Stimulated activated CD8-positive, alpha-beta memory T cell treated with anti-CD3 and anti-CD28 coated beads, Interleukin-15, amount 100 ng/mL, for 4 hours (primary cell): ENCODE results near the gene PCDHB3.
"Not testable (repeated sequence)": the region's sequence is repeated elsewhere in the genome, so short reads cannot be mapped to it uniquely, and the experiment has no call there.

Source experiments
- DNase-seq, 2 donors: peaks; one replicate each; pipeline ENCODE4 v3.0.0-alpha.2; 2020; ENCODE audit warnings: low read depth in 2 of 2

PCDHB3 gene

GRCh38 chr5:141100243-141100805 is at the start of gene PCDHB3:
Gene PCDHB3 (plus strand): TSS chr5:141100473. CDS start chr5:141100650, 177 bp downstream.
- no peak for DNase-seq

- DNase-seq: no peak
Observed at GRCh38 chr5:141050622-141051520, 49.4 kb upstream of the PCDHB3 start, which contains the start of gene PCDHB1. Gene PCDHB1 (plus strand): TSS chr5:141051374. CDS start chr5:141051471, 97 bp downstream.

- no peak for DNase-seq
Observed at GRCh38 chr5:141051521-141051866, 48.8 kb upstream of the PCDHB3 start.

- no peak for DNase-seq
Observed at GRCh38 chr5:141077826-141078225, 22.4 kb upstream of the PCDHB3 start.

- DNase-seq: no peak
Observed at GRCh38 chr5:141082228-141082627, 18.0 kb upstream of the PCDHB3 start.

- no peak for DNase-seq
Observed at GRCh38 chr5:141084487-141084989, 15.7 kb upstream of the PCDHB3 start.

- no peak for DNase-seq
Observed at GRCh38 chr5:141094481-141095262, 5.6 kb upstream of the PCDHB3 start, which contains the start of gene PCDHB2. Gene PCDHB2 (plus strand): TSS chr5:141094615. CDS start chr5:141094791, 176 bp downstream.

GRCh38 chr5:141095263-141095641 is 5.0 kb upstream of the PCDHB3 start:
- DNase-seq: no peak

GRCh38 chr5:141096181-141096580 is 4.1 kb upstream of the PCDHB3 start:
- DNase-seq: not testable (repeated sequence)

- DNase-seq: not testable (repeated sequence)
Observed at GRCh38 chr5:141096586-141096985, 3.7 kb upstream of the PCDHB3 start.

- no peak for DNase-seq
Observed at GRCh38 chr5:141101059-141101458, 786 bp downstream of the PCDHB3 start.

GRCh38 chr5:141102070-141102469 is 1.8 kb downstream of the PCDHB3 start:
- DNase-seq: not testable (repeated sequence)

GRCh38 chr5:141102471-141102870 is 2.2 kb downstream of the PCDHB3 start:
- not testable (repeated sequence) for DNase-seq

GRCh38 chr5:141105350-141105749 is 5.1 kb downstream of the PCDHB3 start:
- DNase-seq: no peak

GRCh38 chr5:141119250-141119649 is 19.0 kb downstream of the PCDHB3 start:
- DNase-seq: no peak

- no peak for DNase-seq
Observed at GRCh38 chr5:141121563-141121962, 21.3 kb downstream of the PCDHB3 start, which contains the start of gene PCDHB4. Gene PCDHB4 (plus strand): TSS chr5:141121818. CDS start chr5:141121999, 181 bp downstream.

- no peak for DNase-seq
Observed at GRCh38 chr5:141121985-141122384, 21.7 kb downstream of the PCDHB3 start.

- not testable (repeated sequence) for DNase-seq
Observed at GRCh38 chr5:141123396-141124135, 23.3 kb downstream of the PCDHB3 start.

- DNase-seq: no peak
Observed at GRCh38 chr5:141127305-141127704, 27.0 kb downstream of the PCDHB3 start.

- DNase-seq: no peak
Observed at GRCh38 chr5:141135030-141135717, 34.9 kb downstream of the PCDHB3 start, which contains the start of gene PCDHB5. Gene PCDHB5 (plus strand): TSS chr5:141135206. CDS start chr5:141135435, 229 bp downstream.
